ENCODE measurements around the gene LPAR1. TPM values are rescaled to one million over a fixed set of nuclear protein-coding genes. Genes with fewer than 3 reads are reported as not detected.

LPAR1 gene
- polyA plus RNA-seq, 1 experiment, result 581 TPM

DNA sequence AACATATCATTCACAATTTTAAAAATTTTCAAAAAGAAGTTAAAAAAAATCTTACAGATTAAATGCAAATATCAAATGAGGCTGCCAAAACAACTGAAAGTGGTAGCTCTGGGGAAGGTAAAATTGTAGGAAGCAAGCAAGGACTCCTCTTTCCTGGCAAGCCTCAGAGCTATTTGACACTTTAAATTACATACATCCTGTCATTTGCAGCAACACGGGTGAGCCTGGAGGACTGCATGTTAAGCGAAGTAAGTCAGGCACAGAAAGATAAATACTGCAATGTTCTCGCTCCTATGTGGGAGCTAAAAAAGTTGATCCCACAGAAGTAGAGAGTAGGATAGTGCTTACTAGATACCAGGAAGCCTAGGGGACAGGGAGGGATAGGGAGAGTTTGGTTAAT is 58.0 kb downstream of the LPAR1 start:
- TF ChIP-seq CTCF (IDR thresholded peaks at IDR 0.05; ENCODE audit: low read depth, low read length), result no peak
- H3K4me3 ChIP-seq (ENCODE audit: low read depth, low read length), result no peak overlapping the region
- H3K27ac ChIP-seq (ENCODE audit: low read depth, low read length), result no peak overlapping the region
- H3K9me3 ChIP-seq (ENCODE audit: control insufficient read depth, insufficient read depth, low read length), result no peaks in the 10 kb centered on the region
- DNase-seq (ENCODE audit: low read depth, low spot score), result no peak
- H3K27me3 ChIP-seq (ENCODE audit: control insufficient read depth, insufficient read depth, low read length), result no peaks in the 10 kb centered on the region
- CTCF ChIA-PET, result no interaction called here
- POLR2A ChIA-PET, result interaction anchor here (0.7 kb wide), 1 partner anchor 59 kb away, joined by 7 read pairs; no protein-coding TSS in a partner anchor

- DNase-seq (ENCODE audit: low read depth, low spot score), result no peak
- TF ChIP-seq CTCF (IDR thresholded peaks at IDR 0.05; ENCODE audit: low read depth, low read length), result no peak
- Histone ChIP-seq H3K9me3 (ENCODE audit: control insufficient read depth, insufficient read depth, low read length) (no peaks in the 10 kb centered on the region), H3K27ac (ENCODE audit: low read depth, low read length) (no peak overlapping the region), H3K4me3 (ENCODE audit: low read depth, low read length) (no peak overlapping the region), H3K27me3 (ENCODE audit: control insufficient read depth, insufficient read depth, low read length) (no peaks in the 10 kb centered on the region)
- CTCF ChIA-PET, result no interaction called here
- POLR2A ChIA-PET, result no interaction called here
These were observed 58.6 kb downstream of the LPAR1 start for GRCh38 chr9:110979636-110980035.

- no peak for DNase-seq (ENCODE audit: low read depth, low spot score)
These were observed 59.8 kb downstream of the LPAR1 start for GRCh38 chr9:110978516-110978915.

DNA sequence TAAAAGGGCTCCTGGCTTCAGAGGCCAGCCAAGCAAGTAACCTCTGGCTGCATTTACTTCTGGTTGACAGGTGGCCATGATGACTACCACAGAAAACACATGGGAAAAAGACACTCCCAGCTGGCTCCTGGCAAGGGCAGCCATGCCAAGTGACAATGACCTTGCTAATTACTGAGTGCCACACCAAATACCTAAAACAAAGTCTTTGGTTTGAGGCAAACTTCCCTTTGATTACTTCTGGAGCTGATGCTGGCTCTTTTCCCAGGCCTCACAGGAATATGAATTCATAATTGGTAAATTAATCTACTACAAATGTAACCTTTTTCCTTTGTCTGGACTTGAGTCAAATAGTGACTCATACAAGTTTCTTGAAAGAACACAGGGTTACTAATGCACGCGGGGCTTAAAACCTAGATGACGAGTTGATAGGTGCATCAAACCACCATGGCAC is 61.0 kb downstream of the LPAR1 start:
- Histone ChIP-seq H3K9me3 (ENCODE audit: control insufficient read depth, insufficient read depth, low read length) (no peaks in the 10 kb centered on the region), H3K27me3 (ENCODE audit: control insufficient read depth, insufficient read depth, low read length) (no peaks in the 10 kb centered on the region), H3K4me3 (ENCODE audit: low read depth, low read length) (no peak overlapping the region), H3K27ac (ENCODE audit: low read depth, low read length) (peak overlapping the region; percentile 25)
- TF ChIP-seq CTCF (IDR thresholded peaks at IDR 0.05; ENCODE audit: low read depth, low read length), result no peak
- ChIA-PET CTCF (no interaction called here), POLR2A (no interaction called here)
- no peak for DNase-seq (ENCODE audit: low read depth, low spot score)

More at GRCh38 chr9:110978516-110978915, 59.8 kb downstream of the LPAR1 start:
- no peaks in the 10 kb centered on the region for H3K9me3 ChIP-seq (ENCODE audit: control insufficient read depth, insufficient read depth, low read length)
- CTCF ChIA-PET, result no interaction called here
- no peak overlapping the region for H3K4me3 ChIP-seq (ENCODE audit: low read depth, low read length)
- H3K27me3 ChIP-seq (ENCODE audit: control insufficient read depth, insufficient read depth, low read length), result no peaks in the 10 kb centered on the region
- H3K27ac ChIP-seq (ENCODE audit: low read depth, low read length), result no peak overlapping the region
- no peak for TF ChIP-seq CTCF (IDR thresholded peaks at IDR 0.05; ENCODE audit: low read depth, low read length)
- POLR2A ChIA-PET, result interaction anchor here (0.6 kb wide), 1 partner anchor 51 kb away, joined by 3 read pairs; no protein-coding TSS in a partner anchor

DNA sequence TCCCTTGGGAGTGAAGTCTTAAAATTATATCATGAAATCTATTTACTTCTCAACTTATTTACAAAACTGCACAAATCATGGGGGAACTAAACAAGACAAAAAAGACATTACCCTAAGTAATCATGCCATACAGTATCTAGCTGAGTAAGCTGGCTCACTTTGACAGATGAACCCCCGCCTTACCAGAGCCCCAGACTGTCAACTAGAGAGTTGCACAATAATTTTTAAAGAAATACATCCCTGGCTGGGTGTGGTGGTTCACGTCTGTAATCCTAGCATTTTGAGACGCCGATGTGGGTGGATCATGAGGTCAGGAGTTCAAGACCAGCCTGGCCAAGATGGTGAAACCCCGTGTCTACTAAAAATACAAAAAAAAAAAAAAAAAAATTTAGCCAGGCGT is 62.3 kb downstream of the LPAR1 start:
- TF ChIP-seq CTCF (IDR thresholded peaks at IDR 0.05; ENCODE audit: low read depth, low read length), result no peak
- POLR2A ChIA-PET, result no interaction called here
- Histone ChIP-seq H3K27me3 (ENCODE audit: control insufficient read depth, insufficient read depth, low read length) (no peaks in the 10 kb centered on the region), H3K27ac (ENCODE audit: low read depth, low read length) (no peak overlapping the region), H3K4me3 (ENCODE audit: low read depth, low read length) (no peak overlapping the region), H3K9me3 (ENCODE audit: control insufficient read depth, insufficient read depth, low read length) (no peaks in the 10 kb centered on the region)
- CTCF ChIA-PET, result no interaction called here
- DNase-seq (ENCODE audit: low read depth, low spot score), result no peak

Measured in AG04450 (cell line).